Central memory CD8-positive, alpha-beta T cell (primary cell): ENCODE measurements around the gene PRR12.

Experiments
- ATAC-seq: fragments of 150-1000 bp; cut with Tn5 transposase; replicated peaks from 2 replicates; pipeline ENCODE4 v1.10.0; 2022; ENCODE audit warnings: mild to moderate bottlenecking, moderate FRiP score, moderate number of reproducible peaks; ENCODE audit not compliant: poor library complexity, severe bottlenecking; ENCODE audit errors: extremely low read depth
- DNase-seq, 2 donors: peaks; one replicate each; pipeline ENCODE4 v3.0.0; 2021; ENCODE audit warnings: low spot score in 2 of 2
- H3K27ac Mint-ChIP-seq: one replicate; pipeline ENCODE4 v1.8.0; 2022; ENCODE audit warnings: low read depth, mild to moderate bottlenecking, moderate library complexity, mixed read lengths
- H3K27me3 Mint-ChIP-seq: one replicate; pipeline ENCODE4 v1.8.0; 2022; ENCODE audit warnings: mixed read lengths
- H3K36me3 Mint-ChIP-seq: one replicate; pipeline ENCODE4 v1.8.0; 2022; ENCODE audit warnings: mild to moderate bottlenecking, moderate library complexity, mixed read lengths; ENCODE audit not compliant: insufficient read depth
- H3K4me1 Mint-ChIP-seq: one replicate; pipeline ENCODE4 v1.8.0; 2022; ENCODE audit warnings: mixed read lengths
- H3K4me3 Mint-ChIP-seq: one replicate; pipeline ENCODE4 v1.8.0; 2022; ENCODE audit warnings: mild to moderate bottlenecking, moderate library complexity, mixed read lengths
- H3K9me3 Mint-ChIP-seq: one replicate; pipeline ENCODE4 v1.8.0; 2022; ENCODE audit warnings: mixed read lengths

PRR12 gene

DNA sequence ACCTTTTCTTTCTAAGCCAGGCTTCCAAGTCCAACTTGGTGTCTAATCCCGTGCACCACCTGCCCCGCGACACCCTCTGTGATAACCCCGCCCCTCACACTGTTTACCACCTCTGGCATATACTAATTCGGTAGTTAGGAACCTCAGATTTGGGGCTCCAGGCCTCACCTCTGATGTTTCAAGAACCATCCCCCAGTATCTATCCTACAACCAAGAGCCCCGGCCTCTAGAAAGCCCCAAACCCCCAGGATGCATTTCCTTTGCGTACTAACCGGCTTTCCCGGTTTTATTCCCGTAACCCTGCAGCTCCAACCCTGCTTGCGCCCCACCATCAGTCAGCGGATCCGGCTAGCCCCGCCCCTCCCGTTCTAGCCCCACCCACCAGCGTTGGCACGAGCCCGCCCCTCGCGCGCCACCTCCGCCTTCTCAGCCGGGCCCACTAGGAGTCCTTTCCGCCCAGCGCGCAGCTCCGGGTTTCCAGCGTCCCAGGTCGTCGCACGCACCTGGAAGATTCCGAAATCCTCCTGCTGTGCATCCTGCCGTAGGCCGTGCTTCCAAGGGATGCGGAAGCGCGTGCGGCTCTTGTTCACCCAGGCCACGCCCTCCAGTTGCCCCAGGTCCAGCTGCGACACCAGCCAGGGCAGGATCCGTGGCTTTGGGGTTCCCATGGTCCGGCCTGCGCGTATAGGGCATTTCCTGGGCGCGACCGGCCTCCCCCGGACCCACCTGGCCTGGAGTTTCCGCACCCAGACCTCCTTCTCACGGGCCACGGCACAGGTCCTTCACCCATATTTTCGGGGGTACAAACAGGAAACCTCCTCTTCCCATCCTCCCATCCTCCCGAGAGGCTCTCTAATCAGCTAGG, 73.4 kb downstream of the PRR12 start:
- Mint-ChIP-seq H3K4me1 (peaks cover 39% of the 10 kb centered on the region), H3K36me3 (peaks cover 40% of the 10 kb centered on the region), H3K27me3 (no peaks in the 10 kb centered on the region), H3K4me3 (peak overlapping the region; percentile 99), H3K27ac (peak overlapping the region; percentile 96), H3K9me3 (no peaks in the 10 kb centered on the region)
- ATAC-seq (peak; percentile 69), DNase-seq (peak; percentile 76 to 77)

DNA sequence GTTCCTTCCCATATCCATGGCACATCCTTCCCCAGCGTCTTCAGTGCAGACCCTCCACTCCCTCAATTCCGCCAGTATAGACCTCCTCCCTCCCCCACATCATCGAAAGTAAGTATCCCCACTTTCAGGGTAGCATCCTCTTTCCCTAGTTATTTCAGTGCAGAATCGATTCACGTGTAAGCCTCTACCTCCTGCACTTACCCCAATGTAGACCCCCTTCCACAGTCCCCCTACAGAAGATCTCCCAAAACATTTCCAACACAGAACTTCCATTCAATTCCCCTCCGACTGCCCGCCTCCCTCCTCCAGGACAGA, 74.0 kb downstream of the PRR12 start:
- Mint-ChIP-seq H3K4me3 (peak overlapping the region; percentile 99), H3K27me3 (no peaks in the 10 kb centered on the region), H3K27ac (peak overlapping the region; percentile 96), H3K36me3 (peaks cover 40% of the 10 kb centered on the region), H3K9me3 (no peaks in the 10 kb centered on the region), H3K4me1 (peaks cover 39% of the 10 kb centered on the region)
- no peak for DNase-seq
- peak; percentile 1 for ATAC-seq

DNA sequence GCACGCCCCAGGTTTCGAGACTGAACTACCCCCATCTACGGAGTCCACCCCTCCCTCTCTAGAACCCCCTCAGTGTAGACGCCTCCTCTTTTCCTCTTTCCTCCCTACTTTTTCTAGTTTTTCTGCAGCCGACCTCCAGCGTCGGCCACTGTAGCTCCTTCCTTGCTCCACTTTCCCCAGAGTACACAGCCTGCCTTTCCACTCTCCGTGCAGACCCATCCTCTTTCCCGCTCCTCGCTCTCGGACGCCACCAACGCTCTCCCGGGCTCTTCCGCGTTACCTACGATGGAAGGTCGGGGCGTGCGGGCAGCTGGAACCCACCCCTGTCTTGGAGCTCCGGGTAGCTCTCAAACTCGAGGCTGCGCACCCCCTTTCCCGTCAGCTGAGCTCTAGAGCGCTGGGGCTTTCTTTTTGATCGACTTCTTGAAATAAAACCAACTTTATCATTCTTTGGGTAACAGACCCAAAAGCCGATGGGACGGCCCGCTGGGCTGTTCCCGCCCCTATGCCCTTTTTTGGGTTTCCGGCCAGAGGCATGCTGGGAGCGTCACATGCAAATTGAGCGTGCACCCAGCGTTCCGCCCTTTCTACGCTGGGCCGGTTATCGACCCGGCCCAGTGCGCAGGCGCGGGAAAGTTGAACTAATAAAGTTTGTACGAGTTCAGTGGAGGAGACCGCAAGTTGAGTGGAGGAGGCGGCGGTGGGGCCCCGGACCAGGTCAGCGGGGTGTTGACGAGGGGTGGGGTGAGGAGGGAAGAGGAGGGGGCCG, 74.6 kb downstream of the PRR12 start, which contains the start of the genes BCL2L12 and IRF3:
TSS of gene BCL2L12 (plus strand) at position 583 of the 769 bp plus-strand sequence. CDS start 760 bp downstream, outside the sequence.
TSS of gene IRF3 (minus strand) at position 507 of the 769 bp plus-strand sequence. CDS start 1,019 bp downstream, outside the sequence.
- no peaks in the 10 kb centered on the region for H3K9me3 Mint-ChIP-seq
- peaks cover 39% of the 10 kb centered on the region for H3K4me1 Mint-ChIP-seq
- peak; percentile 80 for ATAC-seq
- H3K27ac Mint-ChIP-seq, result peak within 1 kb of the TSS; percentile 96
- DNase-seq, result peak; percentile 99
- peak within 1 kb of the TSS; percentile 99 for H3K4me3 Mint-ChIP-seq
- peaks cover 37% of the 10 kb centered on the region for H3K36me3 Mint-ChIP-seq
- H3K27me3 Mint-ChIP-seq, result no peaks in the 10 kb centered on the region

DNA sequence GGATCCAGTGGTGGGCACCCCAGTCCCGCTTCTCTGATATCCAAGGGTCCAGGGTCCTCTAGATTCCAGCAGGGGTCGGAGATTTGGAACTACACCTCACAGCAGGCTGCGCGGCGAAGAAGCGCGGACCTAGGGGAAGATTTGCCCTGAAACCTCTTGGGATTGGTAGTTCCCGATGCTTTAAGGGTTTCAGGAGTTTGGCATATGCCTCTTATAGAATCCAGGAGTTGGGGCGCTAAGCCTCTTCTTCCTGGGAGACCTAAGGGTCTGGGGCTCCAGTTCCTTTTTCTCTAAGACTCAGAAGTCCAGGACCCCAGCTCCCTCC, 75.1 kb downstream of the PRR12 start:
- Mint-ChIP-seq H3K27ac (peak overlapping the region; percentile 96), H3K4me3 (peak overlapping the region; percentile 99), H3K9me3 (no peaks in the 10 kb centered on the region), H3K27me3 (no peaks in the 10 kb centered on the region), H3K36me3 (peaks cover 36% of the 10 kb centered on the region), H3K4me1 (peaks cover 39% of the 10 kb centered on the region)
- ATAC-seq, result peak; percentile 0
- no peak for DNase-seq

DNA sequence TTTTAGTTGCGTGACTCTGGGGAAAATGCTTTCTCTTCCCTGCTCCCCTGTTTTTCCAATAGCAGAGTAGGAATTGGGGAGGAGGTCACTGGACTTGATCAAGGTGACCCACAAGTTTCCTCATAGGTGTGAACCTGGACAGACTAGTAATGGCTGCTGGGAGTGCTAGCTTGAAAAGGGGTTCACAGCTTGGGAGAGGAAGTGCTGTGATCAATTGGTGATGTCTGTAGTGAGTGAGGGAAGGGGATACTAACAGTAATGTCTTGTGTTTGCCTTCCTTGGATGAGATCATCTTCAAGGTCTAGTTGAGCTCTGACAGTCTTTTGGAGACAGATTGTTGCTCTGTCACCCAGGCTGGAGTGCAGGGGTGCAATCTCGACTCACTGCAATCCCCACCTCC, 76.5 kb downstream of the PRR12 start:
- no peaks in the 10 kb centered on the region for H3K9me3 Mint-ChIP-seq

DNA sequence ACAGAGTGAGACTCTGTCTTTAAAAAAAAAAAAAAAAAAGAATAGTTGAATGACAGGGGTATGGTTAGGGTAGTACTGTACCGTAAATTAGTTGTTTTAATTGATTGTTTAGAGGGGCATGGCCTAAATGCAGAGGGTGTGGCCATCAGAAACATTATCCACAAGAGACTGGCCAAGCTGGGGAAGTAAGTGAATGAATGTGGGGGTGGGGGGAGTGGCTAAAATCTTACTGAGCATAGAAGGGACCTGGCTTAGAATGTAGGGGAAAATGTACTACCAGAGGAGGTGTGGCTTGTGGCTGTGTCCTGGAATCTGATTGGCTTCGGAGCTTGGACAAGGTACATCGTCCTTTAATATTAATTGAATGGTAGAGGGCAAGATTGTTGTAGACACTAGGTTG, 78.5 kb downstream of the PRR12 start:
- Mint-ChIP-seq H3K4me1 (peaks cover 37% of the 10 kb centered on the region), H3K9me3 (no peaks in the 10 kb centered on the region), H3K36me3 (peaks cover 23% of the 10 kb centered on the region), H3K4me3 (no peak overlapping the region), H3K27me3 (no peaks in the 10 kb centered on the region), H3K27ac (no peak overlapping the region)
- ATAC-seq (no peak), DNase-seq (no peak)

More for the DNA sequence above, 76.5 kb downstream of the PRR12 start:
- peaks cover 33% of the 10 kb centered on the region for H3K36me3 Mint-ChIP-seq
- peaks cover 46% of the 10 kb centered on the region for H3K4me1 Mint-ChIP-seq
- no peak for DNase-seq
- H3K4me3 Mint-ChIP-seq, result peak overlapping the region; percentile 99
- ATAC-seq, result no peak
- no peaks in the 10 kb centered on the region for H3K27me3 Mint-ChIP-seq
- H3K27ac Mint-ChIP-seq, result no peak overlapping the region

DNA sequence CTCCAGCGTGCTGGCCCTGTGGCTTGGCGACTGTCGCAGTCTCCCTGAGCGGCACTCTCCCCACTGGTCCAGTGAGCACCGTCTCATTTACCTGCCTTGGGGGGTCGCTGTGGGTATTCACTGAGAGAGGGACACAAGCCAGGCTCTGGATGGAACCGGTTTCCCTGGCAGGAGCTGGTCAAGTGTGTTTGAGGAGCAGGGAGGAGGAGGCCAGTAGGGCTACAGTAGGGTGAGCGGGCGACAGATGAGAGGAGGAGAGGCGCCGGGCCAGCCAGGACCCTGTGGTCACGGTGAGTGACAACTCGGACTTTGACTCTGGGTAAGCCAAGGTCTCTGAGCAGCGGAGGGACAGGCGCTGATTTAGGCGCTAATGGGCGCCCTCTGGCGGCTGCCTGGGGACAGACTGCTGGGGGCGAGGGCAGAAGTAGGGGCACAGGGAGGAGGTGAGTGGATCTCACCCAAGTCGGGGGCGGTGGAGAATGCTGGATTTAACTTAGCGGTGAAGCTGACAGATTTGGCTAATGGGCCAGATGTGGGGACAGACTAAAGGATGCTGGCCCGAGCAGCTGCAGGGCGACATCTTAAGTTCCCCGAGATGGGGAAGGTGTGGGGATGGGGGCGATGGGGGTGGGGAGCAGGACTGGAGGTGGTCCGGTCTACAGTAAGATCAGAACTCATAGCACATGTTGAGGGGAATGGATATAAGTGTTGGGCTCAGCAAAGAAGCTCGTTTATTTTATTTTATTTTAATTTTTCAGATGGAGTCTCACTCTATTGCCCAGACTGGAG, 81.3 kb downstream of the PRR12 start:
- H3K27me3 Mint-ChIP-seq, result no peaks in the 10 kb centered on the region
- ATAC-seq, result no peak
- no peaks in the 10 kb centered on the region for H3K9me3 Mint-ChIP-seq
- DNase-seq, result peak; percentile 57 to 67
- H3K27ac Mint-ChIP-seq, result peak overlapping the region; percentile 7
- no peak overlapping the region for H3K4me3 Mint-ChIP-seq
- peaks cover 24% of the 10 kb centered on the region for H3K4me1 Mint-ChIP-seq
- H3K36me3 Mint-ChIP-seq, result peaks cover 16% of the 10 kb centered on the region
